GM18505 (cell line): ENCODE data around the gene TCF12.

ENCODE experiments used
- ATAC-seq: cut with Tn5 transposase; IDR thresholded peaks from one replicate; pipeline ENCODE4 v1.9.1; 2021; ENCODE audit not compliant: unreplicated experiment
- POLR2A ChIP-seq: IDR thresholded peaks from 4 replicates; pipeline ENCODE4 v1.6.1; 2011; ENCODE audit warnings: borderline replicate concordance; ENCODE audit not compliant: insufficient read depth, insufficient read length; ENCODE audit errors: extremely low read depth

The TCF12 gene

GRCh38 chr15:57033715-57034439 is 115.4 kb downstream of the TCF12 start:
- no peak for ATAC-seq
- TF ChIP-seq POLR2A, result no peak

GRCh38 chr15:57034613-57035012 is 116.2 kb downstream of the TCF12 start:
- TF ChIP-seq POLR2A, result no peak
- ATAC-seq, result no peak

- ATAC-seq, result no peak
- TF ChIP-seq POLR2A, result no peak
These were observed 117.2 kb downstream of the TCF12 start for GRCh38 chr15:57035664-57036063.

GRCh38 chr15:57036352-57036751 is 117.9 kb downstream of the TCF12 start:
- TF ChIP-seq POLR2A, result no peak
- no peak for ATAC-seq

- ATAC-seq, result no peak
- no peak for TF ChIP-seq POLR2A
These were observed 119.1 kb downstream of the TCF12 start for GRCh38 chr15:57037548-57037947.

- ATAC-seq, result no peak
These were observed 119.6 kb downstream of the TCF12 start for GRCh38 chr15:57038040-57038439.

GRCh38 chr15:57038496-57038895 is 120.1 kb downstream of the TCF12 start:
- TF ChIP-seq POLR2A, result no peak
- no peak for ATAC-seq

More at GRCh38 chr15:57038040-57038439, 119.6 kb downstream of the TCF12 start:
- TF ChIP-seq POLR2A, result no peak

GRCh38 chr15:57041416-57041815 is 123.0 kb downstream of the TCF12 start:
- no peak for ATAC-seq
- no peak for TF ChIP-seq POLR2A

GRCh38 chr15:57044072-57044702 is 125.7 kb downstream of the TCF12 start:
- no peak for TF ChIP-seq POLR2A
- ATAC-seq, result no peak

GRCh38 chr15:57044970-57045369 is 126.5 kb downstream of the TCF12 start:
- ATAC-seq, result no peak
- TF ChIP-seq POLR2A, result no peak

- ATAC-seq, result peak; percentile 80
- no peak for TF ChIP-seq POLR2A
These were observed 127.4 kb downstream of the TCF12 start for GRCh38 chr15:57045741-57046382.

- no peak for ATAC-seq
- no peak for TF ChIP-seq POLR2A
These were observed 130.6 kb downstream of the TCF12 start for GRCh38 chr15:57048930-57049549.

- ATAC-seq, result no peak
- no peak for TF ChIP-seq POLR2A
These were observed 135.0 kb downstream of the TCF12 start for GRCh38 chr15:57053470-57053869.
